ENCODE measurements around the gene ARMC7.
"Not testable (repeated sequence)": the region's sequence is repeated elsewhere in the genome, so short reads cannot be mapped to it uniquely, and the experiment has no call there.

Gene ARMC7

GRCh38 chr17:75130059-75130631, 20.4 kb downstream of the ARMC7 start:
- no peak for DNase-seq

GRCh38 chr17:75130632-75131277, 21.0 kb downstream of the ARMC7 start:
- peak; percentile 69 for DNase-seq

DNA sequence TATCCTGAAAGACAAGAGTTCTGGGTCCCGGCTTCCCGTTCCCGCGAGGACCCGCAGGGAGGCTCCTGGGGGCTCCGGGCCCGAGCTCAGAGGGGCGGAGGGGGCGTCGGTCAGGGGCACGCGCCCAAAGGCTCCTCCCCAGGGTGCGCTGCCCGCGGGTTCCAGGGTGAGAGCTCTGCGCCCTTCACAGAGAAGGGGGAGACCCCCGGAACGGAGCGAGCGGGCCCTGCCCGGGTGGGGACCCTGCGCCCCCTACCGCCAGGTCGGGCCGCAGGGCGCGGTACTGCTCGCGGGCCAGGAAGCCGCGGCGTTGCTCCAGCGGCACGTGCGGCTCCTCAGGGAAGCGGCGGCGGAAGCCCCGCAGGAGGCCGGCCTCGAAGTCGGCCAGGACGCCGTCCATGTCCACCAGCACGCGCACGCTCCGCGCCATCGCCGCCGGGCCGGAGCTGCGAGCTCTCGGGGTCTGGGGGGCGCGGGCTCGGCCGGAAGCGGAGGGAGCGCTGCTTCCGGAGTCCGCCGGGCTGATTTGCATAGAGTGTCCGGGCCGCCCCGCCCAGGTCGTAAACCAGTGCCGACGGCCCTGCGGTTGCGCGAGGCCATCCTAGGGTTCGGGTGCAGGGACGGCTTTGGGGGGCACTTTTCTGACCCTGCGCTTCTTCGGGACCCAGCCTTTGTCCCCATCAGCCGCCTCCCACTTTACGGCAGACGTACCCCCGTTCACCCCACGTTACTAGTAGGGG, 21.7 kb downstream of the ARMC7 start, which contains the start of gene NT5C:
NT5C (minus strand) TSS at position 465 of the 740 bp plus-strand sequence; CDS start at position 430, 35 bp downstream.
- DNase-seq: peak; percentile 85

DNA sequence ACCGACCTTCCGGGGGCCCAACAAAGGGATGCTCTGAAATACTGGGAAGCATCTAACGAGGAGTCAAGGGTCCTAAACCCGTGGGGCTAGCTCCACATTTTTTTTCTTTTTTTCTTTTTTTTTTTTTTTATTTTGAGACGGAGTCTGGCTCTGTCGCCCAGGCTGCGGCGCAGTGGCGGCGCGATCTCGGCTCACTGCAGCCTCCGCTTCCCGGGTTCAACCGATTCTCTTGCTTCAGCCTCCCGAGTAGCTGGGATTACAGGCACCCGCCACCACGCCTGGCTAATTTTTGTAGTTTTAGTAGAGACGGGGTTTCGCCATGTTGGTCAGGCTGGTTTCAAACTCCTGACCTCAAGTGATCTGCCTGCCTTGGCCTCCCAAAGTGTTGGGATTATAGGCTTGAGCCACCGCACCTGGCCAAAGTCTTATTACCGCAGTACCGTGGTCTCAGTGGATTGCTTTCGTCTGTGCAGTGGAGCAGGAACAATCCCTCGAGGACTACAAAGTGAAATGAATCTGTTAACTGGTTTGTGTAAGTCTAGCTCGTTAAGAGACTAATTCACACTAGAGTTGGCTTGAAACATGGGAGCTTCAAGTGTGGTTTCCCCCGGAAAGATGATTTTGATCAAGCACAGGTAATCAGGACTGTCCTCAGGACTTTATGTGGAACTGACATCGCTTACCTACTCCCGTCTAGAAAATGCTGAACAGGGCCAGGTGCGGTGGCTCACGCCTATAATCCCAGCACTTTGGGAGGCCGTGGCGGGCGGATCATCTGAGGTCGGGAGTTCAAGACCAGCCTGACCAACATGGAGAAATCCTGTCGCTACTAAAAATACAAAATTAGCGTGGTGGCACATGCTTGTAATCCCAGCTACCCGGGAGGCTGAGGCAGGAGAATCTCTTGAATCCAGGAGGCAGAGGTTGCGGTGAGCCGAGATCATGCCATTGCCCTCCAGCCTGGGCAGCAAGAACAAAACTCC, 22.5 kb downstream of the ARMC7 start:
- not testable (repeated sequence) for DNase-seq

GRCh38 chr17:75133001-75133400, 23.2 kb downstream of the ARMC7 start:
- DNase-seq: no peak

- not testable (repeated sequence) for DNase-seq
These were observed 24.0 kb downstream of the ARMC7 start for GRCh38 chr17:75133607-75134347.

- no peak for DNase-seq
These were observed 25.7 kb downstream of the ARMC7 start for GRCh38 chr17:75135452-75135851.

DNA sequence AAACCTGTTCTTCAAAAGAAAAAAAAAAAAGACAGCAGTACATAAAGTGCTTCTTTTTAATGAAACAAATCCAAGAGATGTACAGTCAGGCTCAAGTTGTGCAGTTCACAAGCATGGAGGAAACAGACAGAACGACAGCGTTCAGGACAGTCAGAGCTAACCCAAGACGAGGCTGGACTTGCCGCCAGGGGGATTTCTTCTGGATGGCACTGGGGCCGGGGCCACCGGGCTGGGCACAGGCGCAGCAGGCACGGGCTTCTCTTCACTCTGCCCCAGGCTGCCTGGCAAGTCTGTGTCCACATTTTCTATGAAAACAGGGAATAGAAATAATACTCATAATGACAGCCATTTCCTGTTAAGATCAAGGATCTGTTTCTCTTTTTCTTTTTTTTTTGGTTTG, 26.2 kb downstream of the ARMC7 start:
- DNase-seq: no peak

- not testable (repeated sequence) for DNase-seq
These were observed 28.0 kb downstream of the ARMC7 start for GRCh38 chr17:75137762-75138161.

DNA sequence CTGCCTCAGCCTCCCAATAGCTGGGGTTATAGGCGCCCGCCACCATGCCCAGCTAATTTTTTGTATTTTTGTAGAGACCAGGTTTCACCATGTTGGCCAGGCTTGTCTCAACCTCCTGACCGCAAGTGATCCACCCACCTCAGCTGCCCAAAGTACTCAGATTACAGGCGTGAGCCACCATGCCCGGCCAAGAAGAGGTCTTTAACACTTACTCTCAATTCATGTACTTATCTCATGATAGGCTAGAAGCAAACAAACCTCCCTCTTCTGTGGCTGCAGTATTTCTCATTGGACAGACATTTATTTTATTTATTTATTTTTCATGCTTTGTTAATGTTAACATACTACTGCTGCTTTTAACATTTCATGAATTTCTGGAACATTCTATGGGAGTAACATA, 28.8 kb downstream of the ARMC7 start:
- DNase-seq: no peak

GRCh38 chr17:75142236-75142971, 32.6 kb downstream of the ARMC7 start:
- no peak for DNase-seq

DNA sequence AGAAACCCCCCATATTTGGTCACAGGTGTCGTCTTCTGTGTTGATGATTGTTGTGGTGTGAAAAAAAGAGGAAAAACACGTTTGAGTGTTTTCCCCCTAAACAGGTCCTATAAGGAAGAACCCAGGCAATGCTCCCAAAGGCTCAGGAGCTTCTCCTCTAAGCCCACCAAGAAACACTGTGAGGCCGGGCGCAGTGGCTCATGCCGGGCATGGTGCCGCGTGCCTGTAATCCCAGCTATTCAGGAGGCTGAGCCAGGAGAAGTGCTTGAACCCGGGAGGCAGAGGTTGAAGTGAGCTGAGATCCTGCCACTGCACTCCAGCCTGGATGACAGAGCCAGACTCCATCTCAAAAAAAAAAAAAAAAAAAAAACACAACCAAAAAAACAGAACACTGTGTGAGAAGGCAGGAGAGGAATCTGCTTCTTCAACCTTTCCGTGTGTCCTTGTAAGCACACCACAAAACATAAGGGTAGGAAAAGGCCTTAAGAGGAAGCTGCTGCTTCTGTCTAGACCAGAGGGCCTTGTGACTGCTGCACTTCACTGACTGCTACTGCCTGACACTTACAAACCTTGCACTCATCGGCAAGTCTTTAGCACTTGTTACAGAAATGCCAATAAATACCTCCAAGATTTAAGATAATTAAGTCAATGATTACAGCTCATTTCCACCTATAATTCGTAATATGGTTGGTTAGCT, 35.2 kb downstream of the ARMC7 start:
- no peak for DNase-seq

GRCh38 chr17:75146592-75146991, 36.8 kb downstream of the ARMC7 start:
- no peak for DNase-seq

DNA sequence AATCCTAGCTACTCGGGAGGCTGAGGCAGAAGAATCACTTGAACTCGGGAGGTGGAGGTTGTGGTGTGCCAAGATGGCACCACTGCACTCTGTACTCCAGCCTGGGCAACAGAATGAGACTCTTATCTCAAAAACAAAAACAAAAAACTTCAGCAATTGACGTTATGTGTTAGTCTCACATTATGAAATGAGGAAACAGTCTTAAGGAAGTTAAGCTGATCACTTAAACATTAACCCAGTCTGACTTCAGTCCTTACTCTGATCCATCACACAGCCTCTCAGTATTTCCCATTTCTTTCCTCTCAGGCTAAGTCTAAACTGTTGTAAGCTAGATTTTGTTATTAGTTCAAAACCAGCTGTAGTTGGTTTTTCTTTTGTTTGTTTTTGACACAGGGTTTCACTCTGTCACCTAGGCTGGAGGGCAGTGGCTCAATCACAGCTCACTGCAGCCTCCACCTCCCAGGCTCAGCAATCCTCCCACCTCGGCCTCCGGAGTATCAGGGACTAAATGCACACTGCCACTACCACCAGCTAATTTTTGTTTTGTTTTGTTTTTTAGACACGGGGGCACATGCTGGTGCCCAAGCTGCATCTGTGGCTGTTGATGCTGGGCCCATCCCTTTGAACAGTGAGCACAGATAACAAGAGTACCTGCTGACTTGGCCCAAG, 38.2 kb downstream of the ARMC7 start:
- no peak for DNase-seq

- DNase-seq: no peak
These were observed 42.2 kb downstream of the ARMC7 start for GRCh38 chr17:75151930-75152329.

GRCh38 chr17:75152523-75152921, 42.8 kb downstream of the ARMC7 start:
- DNase-seq: no peak

DNA sequence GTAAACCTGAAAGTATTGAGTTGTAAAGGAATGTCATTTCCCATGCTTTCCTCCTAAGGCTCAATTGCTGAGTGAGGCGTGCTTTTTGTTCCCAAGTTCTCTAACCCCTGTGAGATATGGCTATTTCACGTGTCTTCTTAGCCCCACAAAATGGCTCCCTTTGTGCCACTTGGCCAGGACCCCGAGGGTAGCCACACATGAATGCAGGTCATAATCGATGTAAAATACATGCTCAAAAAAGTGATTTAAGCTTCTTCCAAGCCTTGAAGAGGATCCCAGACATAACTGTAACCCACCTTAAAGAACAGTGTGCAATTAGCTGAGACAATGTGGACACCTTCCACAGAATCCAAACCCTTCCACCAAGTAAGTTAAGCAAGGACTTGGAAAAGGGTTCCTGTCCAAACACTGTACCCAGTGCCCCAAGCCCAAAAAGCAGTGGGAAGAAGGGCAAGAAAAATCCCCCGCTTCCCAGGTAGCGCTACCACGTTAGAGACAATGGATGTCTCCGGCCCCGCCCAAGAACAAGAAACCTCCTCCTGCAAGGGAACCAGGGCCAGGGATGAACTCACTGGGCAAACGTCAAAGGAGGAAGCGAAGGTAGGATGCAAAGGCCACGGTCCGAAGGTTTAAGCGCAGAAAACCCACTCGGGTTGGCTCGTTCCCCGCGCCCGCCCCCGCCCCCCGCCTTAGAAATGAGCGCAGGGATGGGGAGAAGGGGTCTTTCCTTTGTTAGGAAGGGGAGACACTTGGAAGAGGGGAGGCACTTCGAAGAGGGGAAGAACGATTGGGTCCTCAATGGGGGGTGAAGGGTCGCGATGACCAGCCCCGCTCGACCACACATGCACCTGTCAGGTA, 43.4 kb downstream of the ARMC7 start:
- DNase-seq: peak; percentile 47

DNA sequence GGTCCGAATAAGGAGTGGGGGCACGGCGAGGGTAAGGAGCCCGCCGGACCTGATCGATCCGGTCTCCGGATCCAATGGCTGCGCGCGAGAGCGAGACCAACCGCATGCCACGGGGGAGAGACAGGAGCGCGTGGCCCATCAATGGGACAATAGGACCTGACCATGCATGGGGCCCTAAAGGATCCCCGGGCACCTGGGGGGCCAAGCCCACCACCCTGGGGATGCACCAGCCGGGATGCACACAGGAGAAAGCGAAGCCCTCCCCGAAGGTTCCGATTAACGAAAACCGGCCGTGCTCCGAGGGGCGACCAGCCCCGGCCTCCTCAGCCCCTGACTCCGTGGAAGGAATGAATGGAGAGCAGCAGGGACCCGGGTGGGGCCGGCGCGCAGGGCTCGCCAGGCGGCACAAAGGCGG, 44.0 kb downstream of the ARMC7 start:
- peak; percentile 51 for DNase-seq

Measured in stimulated activated CD8-positive, alpha-beta memory T cell treated with anti-CD3 and anti-CD28 coated beads, Interleukin-4, amount 100 ng/mL, for 48 hours (primary cell).